HG03064 (cell line): ENCODE data around the gene SOX5.
"Not testable (repeated sequence)": the region's sequence is repeated elsewhere in the genome, so short reads cannot be mapped to it uniquely, and the experiment has no call there.

Experiments
- ATAC-seq: cut with Tn5 transposase; IDR thresholded peaks from one replicate; pipeline ENCODE4 v1.9.1; 2021; ENCODE audit warnings: low read depth; ENCODE audit not compliant: unreplicated experiment

The SOX5 gene

GRCh38 chr12:23519444-23519843 lies 430.0 kb downstream of the SOX5 start:
- ATAC-seq: not testable (repeated sequence)

- ATAC-seq: not testable (repeated sequence)
Observed at GRCh38 chr12:23515785-23516184, 433.7 kb downstream of the SOX5 start.

- no peak for ATAC-seq
Observed at GRCh38 chr12:23510484-23510883, 439.0 kb downstream of the SOX5 start.

- not testable (repeated sequence) for ATAC-seq
Observed at GRCh38 chr12:23509832-23510231, 439.6 kb downstream of the SOX5 start.

GRCh38 chr12:23507785-23508184 lies 441.7 kb downstream of the SOX5 start:
- ATAC-seq: not testable (repeated sequence)

- ATAC-seq: not testable (repeated sequence)
Observed at GRCh38 chr12:23505736-23506135, 443.7 kb downstream of the SOX5 start.

- no peak for ATAC-seq
Observed at GRCh38 chr12:23504641-23505399, 444.6 kb downstream of the SOX5 start.

- no peak for ATAC-seq
Observed at GRCh38 chr12:23504043-23504442, 445.4 kb downstream of the SOX5 start.

- ATAC-seq: no peak
Observed at GRCh38 chr12:23503544-23503943, 445.9 kb downstream of the SOX5 start.

GRCh38 chr12:23502259-23502658 lies 447.2 kb downstream of the SOX5 start:
- ATAC-seq: no peak

- no peak for ATAC-seq
Observed at GRCh38 chr12:23495472-23495871, 454.0 kb downstream of the SOX5 start.

- no peak for ATAC-seq
Observed at GRCh38 chr12:23493672-23494071, 455.8 kb downstream of the SOX5 start.

GRCh38 chr12:23491029-23491428 lies 458.4 kb downstream of the SOX5 start:
- ATAC-seq: not testable (repeated sequence)

- ATAC-seq: no peak
Observed at GRCh38 chr12:23488130-23488529, 461.3 kb downstream of the SOX5 start.

- ATAC-seq: no peak
Observed at GRCh38 chr12:23484238-23484637, 465.2 kb downstream of the SOX5 start.

GRCh38 chr12:23482571-23482970 lies 466.9 kb downstream of the SOX5 start:
- ATAC-seq: no peak
